ENCODE data around the gene SF3A2.

The SF3A2 gene

DNA sequence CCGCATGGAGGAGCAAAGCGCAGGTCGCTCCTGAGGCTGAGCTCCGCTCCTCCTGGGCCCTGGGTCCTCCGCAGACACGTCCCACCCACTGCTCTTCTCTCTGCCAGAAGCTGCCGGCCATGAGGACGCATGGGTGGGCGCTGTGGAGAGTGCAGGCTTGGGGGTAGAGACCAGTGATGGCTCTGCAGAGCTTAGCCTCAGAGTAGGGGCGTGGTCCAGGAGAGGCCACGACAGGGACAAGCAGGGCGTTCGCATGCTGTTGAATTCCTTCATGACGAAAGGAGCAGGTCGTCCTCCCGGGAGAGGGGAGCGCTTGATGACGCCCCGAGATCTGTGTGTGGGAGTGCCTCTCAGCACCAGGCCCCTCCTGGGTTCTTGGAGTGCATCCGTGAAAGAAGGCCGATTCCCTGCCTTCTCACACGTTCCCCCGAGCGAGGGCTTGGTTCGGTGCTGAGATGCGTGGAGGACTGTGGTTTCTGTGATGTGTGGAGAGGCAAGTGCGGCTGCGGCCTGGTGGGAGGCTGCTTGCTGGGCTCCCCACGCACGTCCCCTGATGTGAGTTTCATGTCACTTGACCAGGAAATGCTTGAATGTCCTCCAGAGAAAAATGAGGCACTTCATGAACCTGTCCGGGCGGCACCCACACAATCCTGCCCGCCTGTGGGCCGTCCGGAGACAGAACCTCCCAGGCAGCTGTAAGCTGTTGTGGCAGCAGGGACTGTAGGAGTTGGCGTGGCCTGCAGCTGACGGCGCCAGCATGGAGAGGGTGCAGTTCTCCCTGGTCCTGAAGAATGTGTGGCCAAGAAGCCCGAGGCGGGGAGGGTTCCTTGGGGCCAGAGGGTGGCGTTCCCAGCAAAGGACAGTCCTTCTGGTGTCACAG is 4.5 kb downstream of the SF3A2 start:
- DNase-seq (ENCODE audit: low read depth) = no peak

DNA sequence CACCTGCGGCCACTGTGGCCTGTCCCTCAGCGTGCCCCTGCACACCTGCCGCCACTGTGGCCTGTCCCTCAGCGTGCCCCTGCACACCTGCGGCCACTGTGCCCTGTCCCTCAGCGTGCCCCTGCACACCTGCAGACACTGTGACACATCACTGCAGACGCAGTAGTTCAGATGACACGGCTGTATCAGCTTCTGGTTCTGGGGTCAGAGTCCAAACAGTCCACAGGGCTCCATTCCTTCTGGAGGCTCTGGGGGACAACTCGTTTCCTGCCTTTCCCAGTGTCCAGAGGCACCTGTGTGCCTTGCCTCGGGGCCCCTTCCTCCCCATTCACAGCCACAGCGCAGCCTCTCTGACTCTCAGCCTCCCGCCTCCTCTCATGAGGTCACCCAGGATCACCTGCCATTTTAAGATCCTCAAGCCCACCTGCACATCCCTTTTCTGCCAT is 5.5 kb downstream of the SF3A2 start:
- no peak for DNase-seq (ENCODE audit: low read depth)

DNA sequence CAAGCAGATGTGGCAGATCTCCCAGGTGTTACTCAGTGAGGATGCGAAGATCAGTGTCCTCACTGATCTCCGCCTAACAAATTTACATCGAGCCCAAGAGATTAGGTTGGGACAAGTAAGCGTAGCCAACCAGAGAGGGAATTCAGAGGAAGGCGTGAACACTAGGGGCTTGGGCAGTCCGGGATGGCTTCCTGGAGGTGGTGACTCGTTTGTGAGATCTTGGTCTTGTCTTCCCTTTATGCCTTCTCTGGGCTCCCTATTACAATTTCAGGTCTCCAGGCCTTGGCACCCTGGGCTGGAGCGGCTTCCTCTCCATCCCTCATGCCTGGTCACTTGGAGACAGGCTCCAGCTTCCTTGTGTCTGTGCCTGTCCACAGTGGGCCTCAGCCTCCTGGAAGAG is 6.2 kb downstream of the SF3A2 start:
- no peak for DNase-seq (ENCODE audit: low read depth)

DNA sequence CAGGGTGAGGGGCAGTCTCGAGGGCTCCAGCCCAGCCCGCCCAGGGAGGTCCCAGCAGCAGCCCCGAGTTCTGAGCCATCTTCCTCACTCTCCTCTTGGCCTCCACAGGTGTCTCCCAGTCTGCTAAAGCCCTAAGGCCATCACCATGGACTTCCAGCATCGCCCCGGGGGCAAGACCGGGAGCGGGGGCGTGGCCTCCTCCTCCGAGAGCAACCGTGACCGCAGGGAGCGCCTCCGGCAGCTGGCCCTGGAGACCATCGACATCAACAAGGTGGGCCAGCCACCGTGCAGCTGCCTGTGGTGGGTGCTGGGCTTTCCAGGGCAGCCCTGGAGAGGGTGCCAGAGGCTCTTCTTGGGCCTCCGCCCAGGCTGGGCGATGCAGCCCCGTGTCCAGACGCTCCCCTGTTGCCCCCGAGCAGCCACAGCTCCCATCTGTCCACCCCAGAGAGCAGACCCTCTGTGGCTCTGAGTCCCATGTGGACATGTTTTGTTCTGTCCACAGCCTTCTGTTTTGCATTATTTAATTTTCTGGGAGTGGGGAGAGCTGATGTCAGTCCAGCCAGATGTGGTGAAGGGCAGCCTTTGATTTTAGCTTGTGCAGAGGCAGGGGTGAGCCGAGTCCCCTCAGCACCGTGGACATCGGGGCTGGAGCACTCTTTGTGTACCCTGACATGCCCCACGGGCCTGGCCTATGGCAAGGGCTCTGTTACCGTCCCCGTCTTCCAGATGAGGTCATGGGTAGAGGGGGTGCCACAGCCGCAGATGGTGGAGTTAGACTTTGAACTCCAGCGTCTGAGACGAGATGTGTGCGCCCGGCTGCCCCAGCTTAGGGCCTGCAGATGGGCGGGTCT is 6.9 kb downstream of the SF3A2 start:
- DNase-seq (ENCODE audit: low read depth) = no peak

DNA sequence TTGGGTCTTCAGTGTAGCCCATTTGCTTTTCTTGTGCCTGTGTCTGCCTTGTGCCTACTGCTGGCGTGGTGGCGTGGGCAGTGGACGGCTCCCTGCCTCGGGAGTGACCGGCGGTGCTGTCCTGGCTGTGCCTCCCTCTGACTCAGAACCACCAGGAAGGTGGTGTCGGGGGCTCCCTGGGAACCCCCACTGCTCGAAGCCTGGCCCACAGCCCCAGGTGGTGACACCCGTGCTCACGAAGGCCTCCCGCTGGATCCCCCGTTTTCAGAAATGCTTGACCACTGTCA is 7.4 kb downstream of the SF3A2 start:
- DNase-seq (ENCODE audit: low read depth) = no peak

DNA sequence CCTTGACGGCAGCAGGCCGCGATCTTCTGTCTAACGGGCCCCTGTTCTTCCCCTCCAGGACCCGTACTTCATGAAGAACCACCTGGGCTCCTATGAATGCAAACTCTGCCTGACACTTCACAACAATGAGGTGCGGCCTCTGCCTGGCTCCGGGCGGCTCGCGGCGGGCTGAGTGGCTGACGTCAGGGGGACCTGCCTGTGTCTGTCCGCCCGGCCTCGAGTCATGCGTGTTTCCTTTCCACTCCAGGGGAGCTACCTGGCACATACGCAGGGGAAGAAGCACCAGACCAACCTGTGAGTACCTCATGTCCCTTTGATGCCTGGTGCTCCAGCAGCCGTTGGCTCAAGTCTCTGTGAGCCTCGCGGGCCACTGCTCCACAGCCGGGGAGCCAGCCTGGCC is 7.9 kb downstream of the SF3A2 start:
- DNase-seq (ENCODE audit: low read depth) = no peak

DNA sequence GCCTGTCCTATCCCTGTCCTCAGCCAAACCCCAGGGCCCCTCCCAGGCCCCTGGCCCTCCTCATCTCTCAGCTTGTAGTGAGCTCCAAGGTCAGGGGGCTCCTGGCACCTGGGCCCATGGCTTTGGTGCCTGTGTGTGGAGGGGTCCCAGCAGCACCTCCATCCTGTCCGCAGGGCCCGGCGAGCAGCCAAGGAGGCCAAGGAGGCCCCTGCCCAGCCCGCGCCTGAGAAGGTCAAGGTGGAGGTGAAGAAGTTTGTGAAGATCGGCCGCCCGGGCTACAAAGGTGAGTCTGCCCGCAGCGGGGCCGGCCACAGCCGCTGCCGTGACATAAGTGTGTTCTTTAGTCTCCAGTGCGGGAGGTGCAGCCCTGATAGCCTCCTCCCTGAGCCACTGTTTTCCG is 8.6 kb downstream of the SF3A2 start:
- DNase-seq (ENCODE audit: low read depth) = no peak

DNA sequence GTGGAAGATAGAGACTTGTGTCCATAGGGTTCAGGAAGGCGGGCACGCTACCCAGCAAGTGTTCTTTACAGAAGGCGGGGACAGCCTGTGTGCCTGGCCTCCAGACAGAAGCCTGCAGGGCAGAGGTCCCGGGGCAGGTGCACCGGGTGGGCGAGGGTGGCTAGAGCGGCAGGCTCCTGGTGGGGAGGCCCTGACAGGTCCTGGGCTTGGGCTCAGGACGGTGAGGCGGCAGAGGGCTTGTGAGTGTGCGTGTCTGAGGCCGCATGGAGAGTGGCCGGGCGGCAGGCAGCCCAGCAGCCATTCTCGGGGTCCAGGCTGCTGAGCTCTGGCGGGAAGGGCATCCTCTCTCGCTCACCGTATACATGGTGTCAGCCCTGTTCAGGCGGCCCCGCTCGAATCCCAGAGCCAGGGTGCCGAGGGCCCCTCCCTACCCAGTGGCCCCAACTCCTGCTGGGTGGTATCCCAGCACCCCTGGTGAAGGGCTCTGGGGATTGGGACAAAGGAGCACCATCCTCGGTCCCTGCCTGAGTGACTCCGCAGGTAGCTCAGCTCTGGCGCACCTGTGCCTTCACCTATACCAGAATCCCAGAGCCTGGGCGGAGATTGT is 9.5 kb downstream of the SF3A2 start:
- no peak for DNase-seq (ENCODE audit: low read depth)

DNA sequence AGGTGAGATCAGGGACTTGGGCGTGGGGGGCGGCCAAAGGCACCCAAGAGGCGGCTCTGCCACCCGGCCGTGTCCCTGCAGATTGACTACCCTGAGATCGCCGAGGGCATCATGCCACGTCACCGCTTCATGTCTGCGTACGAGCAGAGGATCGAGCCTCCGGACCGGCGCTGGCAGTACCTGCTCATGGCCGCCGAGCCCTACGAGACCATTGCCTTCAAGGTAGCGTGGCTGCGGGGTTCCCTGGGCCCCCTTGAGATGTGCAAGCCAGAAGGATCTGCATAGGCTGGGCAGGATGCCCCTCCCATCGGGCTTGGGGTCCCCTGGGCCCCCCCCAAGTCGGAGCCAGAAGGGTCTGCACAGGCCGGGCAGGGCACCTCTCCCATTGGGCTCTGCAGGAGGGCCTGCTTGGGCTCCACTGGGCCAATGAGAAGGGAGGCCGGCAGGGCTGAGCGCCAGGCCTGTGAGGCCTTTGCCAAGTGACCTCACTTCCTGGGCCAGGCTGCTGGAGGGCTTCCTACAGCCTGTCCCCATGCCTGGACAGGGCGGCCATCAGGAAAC is 10.3 kb downstream of the SF3A2 start:
- DNase-seq (ENCODE audit: low read depth) = no peak

DNA sequence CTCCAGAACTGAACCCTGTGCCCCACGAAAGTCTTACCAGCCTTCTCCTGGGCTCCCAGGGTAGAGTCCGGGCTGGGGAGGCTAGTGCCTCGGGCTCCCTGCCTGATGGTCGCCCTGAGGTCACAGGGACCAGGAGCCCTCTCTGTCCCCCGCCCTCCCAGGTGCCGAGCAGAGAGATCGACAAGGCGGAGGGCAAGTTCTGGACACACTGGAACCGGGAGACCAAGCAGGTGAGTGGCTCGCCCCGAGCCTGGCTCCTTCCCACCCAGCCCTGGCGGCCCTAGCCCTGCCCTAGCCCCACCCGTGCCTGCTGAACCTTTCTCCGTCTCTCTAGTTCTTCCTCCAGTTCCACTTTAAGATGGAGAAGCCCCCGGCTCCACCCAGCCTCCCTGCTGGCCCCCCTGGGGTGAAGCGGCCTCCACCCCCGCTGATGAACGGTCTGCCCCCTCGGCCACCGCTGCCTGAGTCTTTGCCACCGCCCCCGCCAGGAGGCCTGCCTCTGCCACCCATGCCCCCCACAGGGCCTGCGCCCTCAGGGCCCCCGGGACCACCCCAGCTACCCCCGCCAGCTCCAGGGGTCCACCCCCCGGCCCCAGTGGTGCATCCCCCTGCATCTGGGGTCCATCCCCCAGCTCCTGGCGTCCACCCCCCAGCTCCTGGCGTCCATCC is 10.9 kb downstream of the SF3A2 start:
- no peak for DNase-seq (ENCODE audit: low read depth)

DNA sequence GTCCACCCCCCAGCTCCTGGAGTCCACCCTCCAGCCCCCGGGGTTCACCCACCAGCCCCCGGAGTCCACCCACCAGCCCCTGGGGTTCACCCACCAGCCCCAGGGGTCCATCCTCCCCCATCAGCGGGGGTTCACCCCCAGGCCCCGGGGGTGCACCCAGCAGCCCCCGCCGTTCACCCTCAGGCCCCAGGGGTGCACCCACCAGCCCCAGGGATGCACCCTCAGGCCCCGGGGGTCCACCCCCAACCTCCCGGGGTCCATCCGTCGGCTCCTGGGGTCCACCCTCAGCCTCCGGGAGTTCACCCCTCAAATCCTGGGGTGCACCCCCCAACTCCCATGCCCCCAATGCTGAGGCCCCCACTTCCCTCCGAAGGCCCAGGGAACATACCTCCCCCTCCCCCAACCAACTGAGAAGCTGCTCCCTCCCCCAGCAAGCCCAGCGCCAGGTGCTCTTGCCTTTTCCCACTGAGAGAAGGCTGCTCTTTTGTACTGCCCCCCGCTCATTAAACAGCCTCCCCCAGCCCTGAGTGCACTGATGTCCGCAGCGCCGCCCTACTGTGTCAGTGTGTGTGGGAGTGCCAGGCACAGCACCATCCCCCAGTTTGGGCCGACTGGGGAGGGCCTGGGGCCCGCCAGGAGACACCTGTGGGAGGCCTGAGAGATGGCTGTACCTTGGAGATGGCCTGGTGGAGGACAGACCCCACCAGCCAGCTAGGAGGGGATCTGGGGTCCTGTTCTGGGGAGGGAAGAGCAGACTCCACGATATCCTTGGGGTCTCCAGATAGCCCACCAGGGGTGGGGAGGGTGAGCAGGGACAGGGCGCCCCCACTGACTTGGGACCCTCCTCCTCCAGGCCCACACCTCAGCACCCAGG is 11.7 kb downstream of the SF3A2 start:
- DNase-seq (ENCODE audit: low read depth) = no peak

DNA sequence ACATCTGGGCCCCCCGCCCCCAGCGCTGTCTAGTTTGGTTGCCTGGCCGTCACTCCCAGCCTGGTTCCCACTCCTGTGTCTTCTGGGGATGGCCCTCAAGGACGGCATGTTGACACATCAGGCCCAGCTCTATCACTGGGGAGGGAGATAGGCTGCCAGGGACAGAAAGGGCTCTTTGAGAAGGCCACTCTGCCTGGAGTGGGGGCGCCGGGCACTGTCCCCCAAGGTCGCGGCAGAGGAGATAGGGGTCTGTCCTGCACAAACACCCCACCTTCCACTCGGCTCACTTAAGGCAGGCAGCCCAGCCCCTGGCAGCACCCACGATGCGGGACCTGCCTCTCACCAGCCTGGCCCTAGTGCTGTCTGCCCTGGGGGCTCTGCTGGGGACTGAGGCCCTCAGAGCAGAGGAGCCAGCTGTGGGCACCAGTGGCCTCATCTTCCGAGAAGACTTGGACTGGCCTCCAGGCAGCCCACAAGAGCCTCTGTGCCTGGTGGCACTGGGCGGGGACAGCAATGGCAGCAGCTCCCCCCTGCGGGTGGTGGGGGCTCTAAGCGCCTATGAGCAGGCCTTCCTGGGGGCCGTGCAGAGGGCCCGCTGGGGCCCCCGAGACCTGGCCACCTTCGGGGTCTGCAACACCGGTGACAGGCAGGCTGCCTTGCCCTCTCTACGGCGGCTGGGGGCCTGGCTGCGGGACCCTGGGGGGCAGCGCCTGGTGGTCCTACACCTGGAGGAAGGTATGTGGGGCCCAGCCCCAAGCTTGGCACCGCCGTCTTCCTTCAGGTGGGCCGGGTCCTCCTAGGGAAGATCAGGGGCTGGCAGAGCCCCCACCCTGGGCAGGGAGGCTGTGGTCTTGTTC is 12.6 kb downstream of the SF3A2 start, which contains the start of gene AMH:
TSS of gene AMH (plus strand) at position 314 of the 857 bp plus-strand sequence. CDS start at position 324, 10 bp downstream.
- DNase-seq (ENCODE audit: low read depth) = no peak

DNA sequence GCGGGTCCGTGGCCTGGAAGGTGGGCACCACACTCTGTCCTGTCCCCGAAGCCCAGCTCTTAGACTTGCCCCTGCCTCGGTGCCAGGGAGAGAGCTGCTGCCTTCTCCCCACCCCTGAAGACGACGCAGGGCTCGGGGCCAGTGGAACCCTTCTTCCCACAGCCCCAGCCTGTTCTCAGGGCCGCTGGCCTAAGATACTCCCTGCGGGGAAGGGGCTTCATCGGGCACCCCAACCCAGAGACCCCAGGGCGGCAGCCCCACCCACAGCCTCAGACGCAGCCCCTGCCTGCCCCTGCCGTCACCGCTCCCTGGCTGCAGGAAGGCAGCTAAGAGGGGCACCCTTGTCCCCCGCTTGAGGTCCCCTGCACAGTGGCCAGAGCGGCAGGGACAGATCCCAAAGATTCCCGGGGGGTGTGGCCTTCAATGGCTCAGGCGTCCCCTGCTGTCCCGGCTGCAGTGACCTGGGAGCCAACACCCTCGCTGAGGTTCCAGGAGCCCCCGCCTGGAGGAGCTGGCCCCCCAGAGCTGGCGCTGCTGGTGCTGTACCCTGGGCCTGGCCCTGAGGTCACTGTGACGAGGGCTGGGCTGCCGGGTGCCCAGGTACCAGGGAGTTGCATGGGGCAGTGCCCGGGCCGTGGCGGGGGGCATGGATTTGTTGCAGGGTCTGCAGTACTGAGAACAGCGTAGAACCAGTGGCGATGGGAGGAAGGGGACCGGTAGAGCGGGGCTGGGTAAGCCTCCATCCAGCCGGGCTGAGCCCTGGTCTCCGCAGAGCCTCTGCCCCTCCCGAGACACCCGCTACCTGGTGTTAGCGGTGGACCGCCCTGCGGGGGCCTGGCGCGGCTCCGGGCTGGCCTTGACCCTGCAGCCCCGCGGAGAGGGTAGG is 13.5 kb downstream of the SF3A2 start:
- no peak for DNase-seq (ENCODE audit: low read depth)

DNA sequence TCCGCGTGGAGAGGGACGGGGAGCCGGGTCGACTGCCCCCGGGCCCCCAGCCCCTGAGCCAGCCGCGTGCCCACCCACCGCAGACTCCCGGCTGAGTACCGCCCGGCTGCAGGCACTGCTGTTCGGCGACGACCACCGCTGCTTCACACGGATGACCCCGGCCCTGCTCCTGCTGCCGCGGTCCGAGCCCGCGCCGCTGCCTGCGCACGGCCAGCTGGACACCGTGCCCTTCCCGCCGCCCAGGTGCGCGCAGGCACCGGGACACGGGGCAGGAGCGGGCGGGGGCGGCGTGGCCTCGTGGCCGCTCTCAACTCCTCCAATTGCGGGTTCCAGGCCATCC is 14.1 kb downstream of the SF3A2 start:
- no peak for DNase-seq (ENCODE audit: low read depth)

DNA sequence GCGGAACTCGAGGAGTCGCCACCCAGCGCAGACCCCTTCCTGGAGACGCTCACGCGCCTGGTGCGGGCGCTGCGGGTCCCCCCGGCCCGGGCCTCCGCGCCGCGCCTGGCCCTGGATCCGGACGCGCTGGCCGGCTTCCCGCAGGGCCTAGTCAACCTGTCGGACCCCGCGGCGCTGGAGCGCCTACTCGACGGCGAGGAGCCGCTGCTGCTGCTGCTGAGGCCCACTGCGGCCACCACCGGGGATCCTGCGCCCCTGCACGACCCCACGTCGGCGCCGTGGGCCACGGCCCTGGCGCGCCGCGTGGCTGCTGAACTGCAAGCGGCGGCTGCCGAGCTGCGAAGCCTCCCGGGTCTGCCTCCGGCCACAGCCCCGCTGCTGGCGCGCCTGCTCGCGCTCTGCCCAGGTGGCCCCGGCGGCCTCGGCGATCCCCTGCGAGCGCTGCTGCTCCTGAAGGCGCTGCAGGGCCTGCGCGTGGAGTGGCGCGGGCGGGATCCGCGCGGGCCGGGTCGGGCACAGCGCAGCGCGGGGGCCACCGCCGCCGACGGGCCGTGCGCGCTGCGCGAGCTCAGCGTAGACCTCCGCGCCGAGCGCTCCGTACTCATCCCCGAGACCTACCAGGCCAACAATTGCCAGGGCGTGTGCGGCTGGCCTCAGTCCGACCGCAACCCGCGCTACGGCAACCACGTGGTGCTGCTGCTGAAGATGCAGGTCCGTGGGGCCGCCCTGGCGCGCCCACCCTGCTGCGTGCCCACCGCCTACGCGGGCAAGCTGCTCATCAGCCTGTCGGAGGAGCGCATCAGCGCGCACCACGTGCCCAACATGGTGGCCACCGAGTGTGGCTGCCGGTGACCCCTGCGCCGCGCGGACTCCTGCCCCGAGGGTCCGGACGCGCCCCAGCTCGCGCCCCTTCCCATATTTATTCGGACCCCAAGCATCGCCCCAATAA is 14.8 kb downstream of the SF3A2 start:
- no peak for DNase-seq (ENCODE audit: low read depth)

DNA sequence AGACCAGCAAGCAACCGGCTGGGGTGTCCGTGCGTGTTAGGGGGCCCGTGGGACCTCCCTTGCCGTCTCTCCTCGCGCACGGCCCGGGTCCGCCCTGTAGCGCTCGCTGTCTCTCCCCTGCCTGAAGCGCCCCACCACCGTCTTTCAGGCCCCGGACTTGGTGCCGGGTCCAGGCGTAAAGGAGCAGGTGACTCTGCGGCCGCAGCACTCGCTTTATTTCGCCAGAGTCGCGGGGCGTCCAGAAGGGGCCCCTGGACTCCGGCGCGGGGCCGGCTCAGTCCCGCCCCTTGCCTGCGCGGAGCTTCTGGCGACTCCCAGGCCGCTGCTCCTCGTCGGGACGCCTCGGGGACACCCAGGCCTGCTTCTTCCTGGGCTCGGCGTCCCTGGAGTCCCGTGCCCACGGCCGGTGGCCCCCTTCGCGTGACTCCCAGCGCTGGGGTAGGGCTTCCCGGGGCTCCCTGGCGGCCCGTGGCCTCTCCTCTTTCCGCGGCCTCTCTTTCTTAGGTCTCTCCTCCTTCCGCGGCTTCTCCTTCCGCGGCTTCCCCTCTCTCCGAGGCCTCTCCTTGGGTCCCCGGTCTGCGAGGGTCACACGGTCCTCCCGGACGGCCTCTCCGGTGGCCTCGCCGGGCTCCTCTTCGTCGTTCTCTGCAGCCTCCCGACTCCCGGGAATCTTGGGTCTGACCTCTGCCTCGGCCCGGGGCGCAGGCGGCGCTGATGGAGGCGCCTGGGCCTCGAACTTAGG is 15.6 kb downstream of the SF3A2 start:
- DNase-seq (ENCODE audit: low read depth) = no peak

DNA sequence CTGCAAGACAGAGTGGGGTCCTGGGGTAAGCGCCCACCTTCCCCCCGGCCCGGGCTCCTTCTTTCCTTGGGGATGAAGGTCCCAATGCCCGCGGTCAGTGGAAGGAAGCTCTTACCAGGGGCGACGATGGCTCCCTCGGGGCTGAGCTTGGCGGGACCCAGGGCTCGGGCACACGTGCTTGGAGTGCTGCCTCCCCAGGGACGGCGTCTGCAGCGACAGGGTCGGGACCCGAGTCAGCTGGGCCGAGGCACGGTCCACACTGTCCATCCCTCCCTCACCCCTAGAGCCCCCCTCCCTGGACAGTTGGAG is 16.1 kb downstream of the SF3A2 start:
- DNase-seq (ENCODE audit: low read depth) = no peak
